Stromal cell of bone marrow (primary cell): ENCODE results near the gene NME7.
"Not testable (repeated sequence)": the region's sequence is repeated elsewhere in the genome, so short reads cannot be mapped to it uniquely, and the experiment has no call there.

Experiments
- DNase-seq: peaks from one replicate; pipeline ENCODE4 v3.0.0-alpha.2; 2012; ENCODE audit warnings: low read depth

NME7 gene

GRCh38 chr1:169234780-169235179 is 132.8 kb downstream of the NME7 start:
- no peak for DNase-seq

GRCh38 chr1:169217636-169218035 is 150.0 kb downstream of the NME7 start:
- no peak for DNase-seq

GRCh38 chr1:169214598-169214997 is 153.0 kb downstream of the NME7 start:
- DNase-seq: no peak

GRCh38 chr1:169212088-169212487 is 155.5 kb downstream of the NME7 start:
- DNase-seq: no peak

- no peak for DNase-seq
These were observed 159.6 kb downstream of the NME7 start for GRCh38 chr1:169207797-169208520.

GRCh38 chr1:169204157-169204556 is 163.4 kb downstream of the NME7 start:
- no peak for DNase-seq

GRCh38 chr1:169202791-169203665 is 164.6 kb downstream of the NME7 start:
- DNase-seq: no peak

GRCh38 chr1:169201084-169201619 is 166.4 kb downstream of the NME7 start:
- DNase-seq: peak; percentile 5

GRCh38 chr1:169200319-169200718 is 167.3 kb downstream of the NME7 start:
- DNase-seq: no peak

- no peak for DNase-seq
These were observed 171.0 kb downstream of the NME7 start for GRCh38 chr1:169196581-169196980.

- no peak for DNase-seq
These were observed 171.4 kb downstream of the NME7 start for GRCh38 chr1:169196161-169196560.

GRCh38 chr1:169193191-169193850 is 174.3 kb downstream of the NME7 start:
- no peak for DNase-seq

- no peak for DNase-seq
These were observed 181.5 kb downstream of the NME7 start for GRCh38 chr1:169186106-169186505.

- DNase-seq: no peak
These were observed 182.8 kb downstream of the NME7 start for GRCh38 chr1:169184812-169185211.

- no peak for DNase-seq
These were observed 187.4 kb downstream of the NME7 start for GRCh38 chr1:169180174-169180573.

GRCh38 chr1:169179431-169179830 is 188.2 kb downstream of the NME7 start:
- DNase-seq: not testable (repeated sequence)

GRCh38 chr1:169175461-169175860 is 192.1 kb downstream of the NME7 start:
- no peak for DNase-seq

GRCh38 chr1:169163059-169163458 is 204.5 kb downstream of the NME7 start:
- DNase-seq: no peak

GRCh38 chr1:169161496-169162194 is 206.0 kb downstream of the NME7 start:
- DNase-seq: no peak

GRCh38 chr1:169160845-169161495 is 206.6 kb downstream of the NME7 start:
- no peak for DNase-seq

- no peak for DNase-seq
These were observed 211.0 kb downstream of the NME7 start for GRCh38 chr1:169156580-169156979.
